ENCODE results near the gene PLPPR1.
"Not testable (repeated sequence)": the region's sequence is repeated elsewhere in the genome, so short reads cannot be mapped to it uniquely, and the experiment has no call there.

DNA sequence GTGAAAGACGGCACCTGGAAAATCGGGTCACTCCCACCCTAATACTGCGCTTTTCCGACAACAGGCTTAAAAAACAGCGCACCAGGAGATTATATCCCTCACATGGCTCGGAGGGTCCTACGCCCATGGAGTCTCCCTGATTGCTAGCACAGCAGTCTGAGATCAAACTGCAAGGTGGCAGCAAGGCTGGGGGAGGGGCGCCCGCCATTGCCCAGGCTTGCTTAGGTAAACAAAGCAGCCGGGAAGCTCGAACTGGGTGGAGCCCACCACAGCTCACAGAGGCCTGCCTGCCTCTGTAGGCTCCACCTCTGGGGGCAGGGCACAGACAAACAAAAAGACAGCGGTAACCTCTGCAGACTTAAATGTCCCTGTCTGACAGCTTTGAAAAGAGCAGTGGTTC lies 262.5 kb downstream of the PLPPR1 start:
- TF ChIP-seq, protein P1, sequence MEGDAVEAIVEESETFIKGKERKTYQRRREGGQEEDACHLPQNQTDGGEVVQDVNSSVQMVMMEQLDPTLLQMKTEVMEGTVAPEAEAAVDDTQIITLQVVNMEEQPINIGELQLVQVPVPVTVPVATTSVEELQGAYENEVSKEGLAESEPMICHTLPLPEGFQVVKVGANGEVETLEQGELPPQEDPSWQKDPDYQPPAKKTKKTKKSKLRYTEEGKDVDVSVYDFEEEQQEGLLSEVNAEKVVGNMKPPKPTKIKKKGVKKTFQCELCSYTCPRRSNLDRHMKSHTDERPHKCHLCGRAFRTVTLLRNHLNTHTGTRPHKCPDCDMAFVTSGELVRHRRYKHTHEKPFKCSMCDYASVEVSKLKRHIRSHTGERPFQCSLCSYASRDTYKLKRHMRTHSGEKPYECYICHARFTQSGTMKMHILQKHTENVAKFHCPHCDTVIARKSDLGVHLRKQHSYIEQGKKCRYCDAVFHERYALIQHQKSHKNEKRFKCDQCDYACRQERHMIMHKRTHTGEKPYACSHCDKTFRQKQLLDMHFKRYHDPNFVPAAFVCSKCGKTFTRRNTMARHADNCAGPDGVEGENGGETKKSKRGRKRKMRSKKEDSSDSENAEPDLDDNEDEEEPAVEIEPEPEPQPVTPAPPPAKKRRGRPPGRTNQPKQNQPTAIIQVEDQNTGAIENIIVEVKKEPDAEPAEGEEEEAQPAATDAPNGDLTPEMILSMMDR (conservative IDR thresholded peaks at IDR 0.05; ENCODE audit: low read depth, low read length) = not testable (repeated sequence)
- not testable (repeated sequence) for TF ChIP-seq POLR2A (IDR thresholded peaks at IDR 0.05; ENCODE audit: low read depth, low read length); RCOR1 (IDR thresholded peaks at IDR 0.05; ENCODE audit: insufficient replicate concordance, low read length)
